Keratinocyte (primary cell): ENCODE data around the gene RCSD1. TPM values are rescaled to one million over a fixed set of nuclear protein-coding genes. Genes with fewer than 3 reads are reported as not detected.

Source experiments
- DNase-seq: peaks from one replicate; pipeline ENCODE4 v3.0.0-alpha.2; 2011; ENCODE audit warnings: low read depth, missing footprints, low spot score
- FAIRE-seq: peaks from 2 replicates; lab custom pipeline; 2011; peaks lifted over from hg19 to GRCh38; lab: Jason Lieb, UNC
- H2AFZ ChIP-seq: 2 replicates; pipeline ENCODE4 v1.6.0; 2012; ENCODE audit warnings: low read length, control low read depth, inconsistent platforms; ENCODE audit not compliant: control insufficient read depth
- H3K27ac ChIP-seq: 2 replicates; pipeline ENCODE4 v1.5.1; 2011; ENCODE audit warnings: low read length; ENCODE audit not compliant: control insufficient read depth, insufficient read depth
- H3K27me3 ChIP-seq: 3 replicates; pipeline ENCODE4 v1.6.0; 2011; ENCODE audit warnings: low read length; ENCODE audit not compliant: control insufficient read depth, insufficient read depth; ENCODE audit errors: extremely low read depth
- H3K36me3 ChIP-seq, 2 experiments: 2 replicates in 1 of 2; 3 replicates in 1 of 2; pipeline ENCODE4 v1.5.1; 2011; ENCODE audit warnings: low read length in 2 of 2, mild to moderate bottlenecking in 1 of 2; ENCODE audit not compliant: control insufficient read depth in 2 of 2, insufficient read depth in 2 of 2; ENCODE audit errors: extremely low read depth in 1 of 2
- H3K4me1 ChIP-seq: 3 replicates; pipeline ENCODE4 v1.5.1; 2011; ENCODE audit warnings: low read length; ENCODE audit not compliant: control insufficient read depth, insufficient read depth; ENCODE audit errors: extremely low read depth
- H3K4me2 ChIP-seq: 3 replicates; pipeline ENCODE4 v1.6.0; 2011; ENCODE audit warnings: low read depth, low read length; ENCODE audit not compliant: control insufficient read depth, insufficient read depth; ENCODE audit errors: extremely low read depth
- H3K4me3 ChIP-seq, 3 experiments: fragments of 200-600 bp in 1 of 3; sonication (generic) in 1 of 3; 2 replicates in 2 of 3; 3 replicates in 1 of 3; pipeline ENCODE4 v1.5.1; 2011 to 2016; ENCODE audit warnings: low read length in 3 of 3, mild to moderate bottlenecking in 3 of 3, control low read depth in 2 of 3, inconsistent platforms in 1 of 3, low read depth in 1 of 3, mixed read lengths in 1 of 3, mixed run types in 1 of 3, moderate library complexity in 1 of 3; ENCODE audit not compliant: control insufficient read depth in 2 of 3, insufficient read depth in 2 of 3; ENCODE audit errors: extremely low read depth in 1 of 3
- H3K79me2 ChIP-seq: 2 replicates; pipeline ENCODE4 v1.6.0; 2012; ENCODE audit warnings: low read length; ENCODE audit not compliant: control insufficient read depth, insufficient read depth
- H3K9ac ChIP-seq: 3 replicates; pipeline ENCODE4 v1.6.0; 2011; ENCODE audit warnings: low read length; ENCODE audit not compliant: control insufficient read depth, insufficient read depth; ENCODE audit errors: extremely low read depth
- H3K9me1 ChIP-seq: 3 replicates; pipeline ENCODE4 v1.6.0; 2011; ENCODE audit warnings: low read length; ENCODE audit not compliant: control insufficient read depth, insufficient read depth; ENCODE audit errors: extremely low read depth
- H3K9me3 ChIP-seq: 2 replicates; pipeline ENCODE4 v1.5.1; 2012; ENCODE audit warnings: low read depth, low read length; ENCODE audit not compliant: control insufficient read depth
- H4K20me1 ChIP-seq: 3 replicates; pipeline ENCODE4 v1.6.0; 2011; ENCODE audit warnings: low read length; ENCODE audit not compliant: control insufficient read depth, insufficient read depth; ENCODE audit errors: extremely low read depth
- EZH2 ChIP-seq: IDR thresholded peaks from one replicate; pipeline ENCODE4 v1.6.1; 2012; ENCODE audit warnings: inconsistent platforms, mild to moderate bottlenecking, low read length, moderate library complexity
- dilution Hi-C: fragments of 300-500 bp; cut with MboI; formaldehyde crosslinking; loops from one replicate; pipeline ENCODE4 v1.7.0; 2020; ENCODE audit warnings: low sequenced_read_pairs; ENCODE audit not compliant: extremely low pct_ligation_motif_present
- polyA plus RNA-seq, 5 experiments: library from polyadenylated mRNA; depleted of rRNA in 3 of 5; stranded (reverse) in 3 of 5; stranded (forward) in 1 of 5; unstranded in 1 of 5; fragments of >200 nt; gene quantifications; 1 replicate in 1 of 5; 2 replicates in 3 of 5; 3 replicates in 1 of 5; pipeline versions ENCODE4 v1.2.1 to v1.2.3, GENCODE V29; 2011 to 2012; ENCODE audit warnings: missing spikeins in 2 of 5, low read depth in 1 of 5, low replicate concordance in 1 of 5
- TF ChIP-seq, protein P1 (sequence below), 3 experiments: IDR thresholded peaks in 1 of 3; conservative IDR thresholded peaks in 1 of 3; optimal IDR thresholded peaks in 1 of 3; 2 replicates in 2 of 3; 3 replicates in 1 of 3; pipeline versions ENCODE3 to v1.5.1; 2011; ENCODE audit warnings: low read length in 3 of 3, mild to moderate bottlenecking in 3 of 3, moderate library complexity in 2 of 3, control low read depth in 1 of 3, inconsistent platforms in 1 of 3; ENCODE audit not compliant: insufficient read depth in 2 of 3; ENCODE audit errors: extremely low read depth in 1 of 3

Gene RCSD1
- polyA plus RNA-seq, 1 donor (not counting 4 experiments of a cell fraction or from before 2014, with no cell fraction given): 0.03 TPM

DNA sequence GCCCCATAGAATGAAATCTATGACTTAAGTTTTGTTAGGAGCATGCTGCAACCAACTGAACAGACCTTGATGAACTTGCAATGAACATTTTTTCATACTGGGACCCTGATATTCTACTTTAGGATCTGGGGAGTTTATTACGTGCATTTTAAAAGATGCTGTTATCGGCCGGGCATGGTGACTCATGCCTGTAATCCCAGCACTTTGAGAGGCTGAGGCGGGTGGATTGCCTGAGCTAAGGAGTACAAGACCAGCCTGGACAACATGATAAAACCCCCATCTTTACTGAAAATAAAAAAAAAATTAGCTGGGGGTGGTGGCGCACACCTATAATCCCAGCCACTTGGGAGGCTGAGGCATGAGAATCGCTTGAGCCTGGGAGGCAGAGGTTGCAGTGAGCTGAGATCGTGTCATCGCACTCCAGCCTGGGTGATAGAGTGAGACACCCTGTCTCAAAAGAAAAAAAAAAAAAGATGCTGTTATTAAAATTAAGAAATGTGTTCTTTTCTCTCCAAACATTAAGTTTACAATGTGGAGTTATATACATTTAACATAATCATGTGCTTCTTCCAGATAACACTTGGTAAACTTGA, 98.9 kb downstream of the RCSD1 start:
- H3K36me3 ChIP-seq: peaks cover 6 to 21% of the 10 kb centered on the region in 2 experiments
- no peak overlapping the region for H3K9ac ChIP-seq
- no peaks in the 10 kb centered on the region for H3K9me3 ChIP-seq
- no peak for FAIRE-seq
- peaks cover 94% of the 10 kb centered on the region for H3K79me2 ChIP-seq
- H3K4me2 ChIP-seq: no peak overlapping the region
- dilution Hi-C loops: no loop called here
- peaks cover 25% of the 10 kb centered on the region for H4K20me1 ChIP-seq
- peaks cover 24% of the 10 kb centered on the region for H3K4me1 ChIP-seq
- no peak for DNase-seq
- no peak overlapping the region for H2AFZ ChIP-seq
- peaks cover 4% of the 10 kb centered on the region for H3K9me1 ChIP-seq
- H3K27me3 ChIP-seq: no peaks in the 10 kb centered on the region
- TF ChIP-seq EZH2: no peak
- TF ChIP-seq, protein P1, sequence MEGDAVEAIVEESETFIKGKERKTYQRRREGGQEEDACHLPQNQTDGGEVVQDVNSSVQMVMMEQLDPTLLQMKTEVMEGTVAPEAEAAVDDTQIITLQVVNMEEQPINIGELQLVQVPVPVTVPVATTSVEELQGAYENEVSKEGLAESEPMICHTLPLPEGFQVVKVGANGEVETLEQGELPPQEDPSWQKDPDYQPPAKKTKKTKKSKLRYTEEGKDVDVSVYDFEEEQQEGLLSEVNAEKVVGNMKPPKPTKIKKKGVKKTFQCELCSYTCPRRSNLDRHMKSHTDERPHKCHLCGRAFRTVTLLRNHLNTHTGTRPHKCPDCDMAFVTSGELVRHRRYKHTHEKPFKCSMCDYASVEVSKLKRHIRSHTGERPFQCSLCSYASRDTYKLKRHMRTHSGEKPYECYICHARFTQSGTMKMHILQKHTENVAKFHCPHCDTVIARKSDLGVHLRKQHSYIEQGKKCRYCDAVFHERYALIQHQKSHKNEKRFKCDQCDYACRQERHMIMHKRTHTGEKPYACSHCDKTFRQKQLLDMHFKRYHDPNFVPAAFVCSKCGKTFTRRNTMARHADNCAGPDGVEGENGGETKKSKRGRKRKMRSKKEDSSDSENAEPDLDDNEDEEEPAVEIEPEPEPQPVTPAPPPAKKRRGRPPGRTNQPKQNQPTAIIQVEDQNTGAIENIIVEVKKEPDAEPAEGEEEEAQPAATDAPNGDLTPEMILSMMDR (optimal IDR thresholded peaks at IDR 0.05 in 1 of 3, IDR thresholded peaks at IDR 0.05 in 1 of 3, conservative IDR thresholded peaks at IDR 0.05 in 1 of 3; ENCODE audit: extremely low read depth in 1 of 3, insufficient read depth in 2 of 3, low read length in 3 of 3): no peak
- H3K4me3 ChIP-seq: no peak overlapping the region
- no peak overlapping the region for H3K27ac ChIP-seq

DNA sequence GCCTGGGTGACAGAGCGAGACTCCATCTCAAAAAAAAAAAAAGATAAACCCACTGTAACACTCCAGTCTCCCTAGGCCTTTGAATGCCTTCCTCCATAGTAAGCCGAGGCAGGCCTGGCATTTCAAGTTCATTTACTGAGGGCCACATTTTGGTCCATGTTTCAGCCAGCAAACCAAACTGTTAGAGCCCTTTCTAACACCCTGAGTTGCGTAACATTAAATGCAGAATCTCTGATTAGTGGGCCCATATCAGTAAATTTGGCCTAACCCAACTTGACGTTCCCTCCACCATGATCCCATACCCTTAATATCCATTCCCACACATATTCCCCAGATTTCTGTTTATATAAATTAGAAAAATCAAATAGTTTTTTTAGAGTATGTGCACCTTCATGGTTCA, 104.2 kb downstream of the RCSD1 start:
- Histone ChIP-seq H3K79me2 (peaks cover 95% of the 10 kb centered on the region), H4K20me1 (peaks cover 7% of the 10 kb centered on the region), H3K4me2 (no peak overlapping the region), H3K36me3 (peaks cover 8 to 17% of the 10 kb centered on the region in 2 experiments), H3K27ac (no peak overlapping the region), H3K4me1 (no peaks in the 10 kb centered on the region), H3K9me1 (no peaks in the 10 kb centered on the region), H3K27me3 (no peaks in the 10 kb centered on the region), H2AFZ (no peak overlapping the region), H3K9ac (no peak overlapping the region), H3K9me3 (no peaks in the 10 kb centered on the region), H3K4me3 (no peak overlapping the region)
- no peak for TF ChIP-seq EZH2
- TF ChIP-seq, protein P1 (optimal IDR thresholded peaks at IDR 0.05 in 1 of 3, IDR thresholded peaks at IDR 0.05 in 1 of 3, conservative IDR thresholded peaks at IDR 0.05 in 1 of 3; ENCODE audit: extremely low read depth in 1 of 3, insufficient read depth in 2 of 3, low read length in 3 of 3): no peak
- dilution Hi-C loops: no loop called here
- DNase-seq (no peak), FAIRE-seq (no peak)
